Erythroblast (primary cell): ENCODE data around the gene PHLDB3.

ENCODE experiments used
- GATA1 ChIP-seq: IDR thresholded peaks from 2 replicates; pipeline ENCODE4 v1.6.1; 2011; ENCODE audit warnings: low read depth, mild to moderate bottlenecking, control low read depth, low read length, moderate library complexity
- POLR2A ChIP-seq: IDR thresholded peaks from 2 replicates; pipeline ENCODE4 v1.6.1; 2011; ENCODE audit warnings: mild to moderate bottlenecking, low read length

- TF ChIP-seq POLR2A, result no peak
- no peak for TF ChIP-seq GATA1
These were observed 54.0 kb downstream of the PHLDB3 start for GRCh38 chr19:43450545-43450997.
